Rectal smooth muscle tissue (tissue), 1 donor: ENCODE data around the gene ANKRD11.
"Not testable (repeated sequence)": the region's sequence is repeated elsewhere in the genome, so short reads cannot be mapped to it uniquely, and the experiment has no call there.

ENCODE experiments used
- H3K27ac ChIP-seq: one replicate; pipeline ENCODE4 v1.7.0; 2013; ENCODE audit warnings: low read depth, low read length, inconsistent platforms
- H3K27me3 ChIP-seq: one replicate; pipeline ENCODE4 v1.7.0; 2013; ENCODE audit warnings: low read length; ENCODE audit not compliant: control insufficient read depth, insufficient read depth
- H3K36me3 ChIP-seq: one replicate; pipeline ENCODE4 v1.7.0; 2013; ENCODE audit warnings: low read length; ENCODE audit not compliant: control insufficient read depth, insufficient read depth
- H3K4me1 ChIP-seq: one replicate; pipeline ENCODE4 v1.7.0; 2013; ENCODE audit warnings: low read length; ENCODE audit not compliant: control insufficient read depth, insufficient read depth
- H3K4me3 ChIP-seq: one replicate; pipeline ENCODE4 v1.7.0; 2013; ENCODE audit warnings: low read length
- H3K9ac ChIP-seq: one replicate; pipeline ENCODE4 v1.7.0; 2013; ENCODE audit warnings: low read length

Gene ANKRD11

DNA sequence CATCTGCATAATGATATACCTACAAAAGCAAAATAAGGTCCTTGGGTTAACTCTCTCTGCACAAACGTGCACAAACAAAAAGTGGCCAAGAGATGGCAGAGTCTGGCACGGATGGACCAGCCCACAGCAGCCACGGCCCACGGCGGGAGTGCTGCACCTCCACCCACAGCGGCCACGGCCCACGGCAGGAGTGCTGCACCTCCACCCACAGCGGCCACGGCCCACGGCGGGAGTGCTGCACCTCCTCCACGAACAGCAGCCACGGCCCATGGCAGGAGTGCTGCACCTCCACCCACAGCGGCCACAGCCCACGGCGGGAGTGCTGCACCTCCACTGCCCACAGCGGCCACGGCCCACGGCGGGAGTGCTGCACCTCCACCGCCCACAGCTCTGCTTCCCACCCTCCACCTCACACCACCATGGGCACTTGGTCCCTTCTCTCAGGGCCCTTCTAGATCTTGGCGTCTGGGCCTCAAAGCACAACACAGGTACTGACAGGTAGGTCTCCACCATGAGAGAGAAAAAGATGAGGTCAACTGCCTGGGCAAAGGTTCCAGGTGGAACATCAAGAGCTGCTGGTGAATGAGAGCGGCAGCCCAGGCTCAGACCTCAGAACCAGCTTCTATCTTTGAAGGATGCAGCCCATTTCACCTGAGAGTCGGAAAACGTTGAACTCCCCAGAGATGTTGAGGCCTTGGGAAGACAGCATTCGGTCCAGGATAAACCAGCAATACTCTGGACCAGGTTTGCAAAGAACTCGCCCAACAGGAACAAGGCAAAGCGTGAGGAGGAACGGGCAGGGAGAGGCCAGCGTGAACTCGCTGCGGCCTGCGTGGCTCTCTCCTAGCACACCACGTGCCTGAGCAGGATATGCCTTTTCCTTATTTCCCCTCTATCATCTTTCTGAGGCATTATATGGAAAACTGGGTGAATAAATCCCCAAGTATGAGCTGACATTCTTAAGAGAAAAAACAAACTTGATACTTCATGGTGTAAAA, 148.4 kb downstream of the ANKRD11 start:
- Histone ChIP-seq H3K4me1 (peaks cover 5% of the 10 kb centered on the region), H3K27ac (no peak overlapping the region), H3K9ac (no peak overlapping the region), H3K27me3 (no peaks in the 10 kb centered on the region), H3K36me3 (no peaks in the 10 kb centered on the region), H3K4me3 (no peak overlapping the region)

GRCh38 chr16:89341279-89341678, 149.1 kb downstream of the ANKRD11 start:
- peaks cover 5% of the 10 kb centered on the region for H3K4me1 ChIP-seq
- H3K4me3 ChIP-seq, result no peak overlapping the region
- no peak overlapping the region for H3K27ac ChIP-seq
- H3K9ac ChIP-seq, result no peak overlapping the region
- no peaks in the 10 kb centered on the region for H3K27me3 ChIP-seq
- no peaks in the 10 kb centered on the region for H3K36me3 ChIP-seq

DNA sequence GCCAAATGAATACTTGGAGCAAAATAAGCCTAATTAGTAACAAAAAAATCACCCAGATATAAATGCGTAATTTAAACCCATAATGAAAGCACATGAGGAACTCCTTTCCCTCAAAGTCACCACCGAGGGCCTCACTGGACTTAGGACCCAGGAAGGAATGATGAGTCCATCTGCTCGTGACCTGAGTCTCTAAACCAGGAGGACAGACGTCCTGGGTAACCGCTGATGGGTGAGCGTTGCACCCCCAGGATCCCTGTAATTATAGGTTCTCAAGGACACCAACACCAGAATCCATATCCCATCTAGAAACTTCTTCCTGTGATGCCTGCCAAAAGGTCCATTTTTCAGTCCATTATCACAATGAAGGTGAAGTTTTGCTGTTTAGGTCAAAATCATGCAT, 151.5 kb downstream of the ANKRD11 start:
- H3K27ac ChIP-seq, result no peak overlapping the region
- H3K36me3 ChIP-seq, result no peaks in the 10 kb centered on the region
- peaks cover 11% of the 10 kb centered on the region for H3K4me1 ChIP-seq
- no peaks in the 10 kb centered on the region for H3K27me3 ChIP-seq
- no peak overlapping the region for H3K4me3 ChIP-seq
- no peak overlapping the region for H3K9ac ChIP-seq

DNA sequence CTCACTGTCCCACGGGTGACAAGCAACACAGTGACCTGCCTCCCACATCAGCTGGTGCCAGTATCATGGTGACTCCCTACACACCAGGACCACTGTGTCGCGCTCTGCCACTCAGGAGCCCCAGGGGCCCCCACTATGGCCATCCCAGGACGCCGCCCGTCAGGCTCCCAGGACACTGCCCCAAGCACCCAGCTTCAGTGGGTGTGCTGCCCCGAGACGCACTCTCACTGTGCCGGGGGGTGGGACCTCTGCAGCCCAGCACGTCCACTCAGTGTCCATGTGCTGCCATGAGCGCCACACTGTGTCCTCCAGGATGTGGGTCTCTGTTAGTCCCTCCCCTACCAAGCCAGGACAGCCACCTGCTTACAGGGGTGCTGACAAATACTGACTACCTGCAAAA, 152.4 kb downstream of the ANKRD11 start:
- H3K9ac ChIP-seq, result no peak overlapping the region
- H3K36me3 ChIP-seq, result no peaks in the 10 kb centered on the region
- peaks cover 14% of the 10 kb centered on the region for H3K4me1 ChIP-seq
- no peak overlapping the region for H3K4me3 ChIP-seq
- H3K27ac ChIP-seq, result no peak overlapping the region
- H3K27me3 ChIP-seq, result no peaks in the 10 kb centered on the region

DNA sequence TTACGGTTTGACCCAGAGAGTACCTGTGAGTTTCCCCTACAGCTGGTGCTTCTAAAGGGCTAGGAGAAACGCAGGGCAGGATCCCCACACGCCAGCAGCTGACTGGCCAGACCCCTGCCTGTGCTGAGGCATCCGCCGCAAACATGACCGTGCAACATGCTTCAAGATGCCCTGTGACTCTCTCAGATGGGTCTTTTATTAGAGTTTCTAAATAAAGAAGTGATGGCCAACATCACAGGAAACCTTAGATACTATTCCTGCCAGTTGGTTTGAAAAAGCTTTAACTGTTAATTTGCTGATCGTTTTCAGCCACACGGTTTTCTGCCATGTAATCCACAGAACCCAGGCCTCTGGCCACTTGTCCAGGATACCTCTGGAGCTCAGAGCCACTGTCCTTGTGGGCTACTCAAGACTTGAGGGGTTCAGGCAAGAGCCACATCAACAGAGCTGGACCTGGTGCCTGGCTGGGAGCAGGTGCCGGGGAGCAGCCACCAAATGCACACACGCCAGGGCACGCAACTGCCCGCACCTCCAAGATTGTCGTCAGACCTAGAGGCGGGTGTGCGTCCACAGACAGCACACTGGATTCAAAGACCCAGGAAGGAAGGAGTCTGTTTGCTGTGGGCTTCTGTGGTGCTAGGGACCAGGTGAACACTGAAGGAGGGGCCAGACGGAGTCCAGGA, 154.4 kb downstream of the ANKRD11 start:
- peaks cover 14% of the 10 kb centered on the region for H3K4me1 ChIP-seq
- no peaks in the 10 kb centered on the region for H3K36me3 ChIP-seq
- H3K4me3 ChIP-seq, result no peak overlapping the region
- H3K27me3 ChIP-seq, result no peaks in the 10 kb centered on the region
- no peak overlapping the region for H3K27ac ChIP-seq
- H3K9ac ChIP-seq, result no peak overlapping the region

- Histone ChIP-seq H3K4me1 (peaks cover 15% of the 10 kb centered on the region), H3K9ac (no peak overlapping the region), H3K36me3 (no peaks in the 10 kb centered on the region), H3K27me3 (no peaks in the 10 kb centered on the region), H3K4me3 (no peak overlapping the region), H3K27ac (no peak overlapping the region)
Observed at GRCh38 chr16:89334988-89335802, 155.2 kb downstream of the ANKRD11 start.

DNA sequence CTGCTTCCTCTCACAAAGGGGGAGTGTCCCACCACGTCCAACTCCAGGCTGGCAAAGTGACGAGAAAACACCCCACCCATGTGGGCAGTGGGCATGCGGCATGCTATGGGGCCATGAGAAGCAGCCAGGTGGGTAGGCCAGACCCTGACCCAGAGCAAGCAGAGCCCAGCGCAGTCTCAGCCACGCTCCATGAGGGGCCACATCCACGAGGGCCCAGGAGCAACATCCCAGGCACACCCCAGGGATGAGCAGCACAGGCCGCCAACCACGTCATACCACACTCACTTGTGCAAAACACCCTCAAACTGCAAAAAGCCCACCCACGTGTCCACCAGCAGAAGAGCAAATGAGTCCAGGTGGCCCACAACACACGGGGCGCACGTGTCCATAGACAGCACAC, 155.9 kb downstream of the ANKRD11 start:
- peak overlapping the region; percentile 48 for H3K27ac ChIP-seq
- H3K4me3 ChIP-seq, result no peak overlapping the region
- no peak overlapping the region for H3K9ac ChIP-seq
- H3K4me1 ChIP-seq, result peaks cover 17% of the 10 kb centered on the region
- no peaks in the 10 kb centered on the region for H3K27me3 ChIP-seq
- H3K36me3 ChIP-seq, result no peaks in the 10 kb centered on the region

DNA sequence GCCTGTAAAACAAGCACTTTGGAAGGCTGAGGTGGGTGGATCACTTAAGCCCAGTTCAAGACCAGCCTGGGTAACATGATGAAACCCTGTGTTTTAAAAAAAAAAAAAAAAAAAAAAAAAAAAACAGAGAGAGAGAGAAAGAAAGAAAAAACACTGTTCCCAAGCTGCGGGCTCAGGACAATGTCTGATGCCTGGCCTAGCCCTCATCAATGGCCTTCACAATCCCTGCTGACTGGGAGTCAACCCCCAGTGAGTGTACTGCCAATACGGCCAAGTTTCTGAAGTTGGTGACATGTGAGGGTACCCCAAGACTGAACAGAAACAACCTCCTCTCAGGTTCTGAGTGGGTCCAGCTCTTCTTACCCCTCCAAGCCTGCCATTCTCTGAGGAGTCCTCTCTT, 156.3 kb downstream of the ANKRD11 start:
- Histone ChIP-seq H3K27ac (peak overlapping the region; percentile 48), H3K4me1 (peaks cover 17% of the 10 kb centered on the region), H3K4me3 (no peak overlapping the region), H3K36me3 (no peaks in the 10 kb centered on the region), H3K9ac (no peak overlapping the region), H3K27me3 (no peaks in the 10 kb centered on the region)

DNA sequence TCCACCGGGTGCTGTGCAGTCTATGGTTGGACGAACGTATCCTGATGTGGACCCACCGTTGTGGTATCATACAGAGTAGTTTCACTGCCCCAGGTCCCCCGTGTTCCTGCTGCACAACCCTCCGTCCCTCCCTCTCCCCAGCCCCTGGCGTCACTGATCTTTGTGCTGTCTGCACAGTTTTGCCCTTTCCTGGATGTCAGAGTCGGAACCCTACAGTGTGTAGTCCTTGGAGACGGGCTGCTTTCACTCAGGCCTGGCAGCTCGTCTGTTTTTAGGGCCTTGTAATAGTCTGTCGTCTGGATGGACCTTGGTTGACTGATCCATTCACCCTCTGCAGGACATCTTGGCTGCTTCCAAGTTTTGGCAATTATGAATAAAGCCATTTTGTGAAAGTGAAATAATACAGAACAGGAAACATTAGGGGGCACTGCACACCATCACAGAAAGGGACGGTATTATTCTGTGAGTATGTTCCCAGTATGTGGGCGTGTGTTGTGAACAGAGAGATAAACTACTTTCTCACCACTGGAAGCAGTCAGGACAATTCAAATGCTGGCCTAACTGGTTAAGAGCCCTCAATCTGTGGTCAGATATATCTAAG, 156.9 kb downstream of the ANKRD11 start:
- peaks cover 17% of the 10 kb centered on the region for H3K4me1 ChIP-seq
- not testable (repeated sequence) for H3K27me3 ChIP-seq, H3K36me3 ChIP-seq, H3K9ac ChIP-seq, H3K4me3 ChIP-seq, H3K27ac ChIP-seq

DNA sequence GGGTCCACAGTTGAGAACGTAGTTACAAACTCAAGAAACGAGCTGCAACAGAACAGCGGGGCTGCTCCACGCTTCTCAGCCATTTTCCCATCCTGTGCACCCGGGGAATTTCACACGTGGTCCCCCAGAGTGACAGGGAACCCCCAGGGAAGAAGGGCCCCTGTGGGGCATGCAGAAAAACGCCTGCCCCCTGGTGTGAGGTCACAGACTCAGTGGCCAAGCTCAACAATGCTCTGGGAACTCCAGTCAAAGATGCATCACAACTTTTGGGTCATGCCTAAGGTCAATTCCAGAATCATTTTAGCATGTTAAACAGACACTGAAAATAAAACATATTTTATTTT, 157.5 kb downstream of the ANKRD11 start:
- H3K27ac ChIP-seq, result no peak overlapping the region
- no peaks in the 10 kb centered on the region for H3K27me3 ChIP-seq
- no peak overlapping the region for H3K9ac ChIP-seq
- H3K4me1 ChIP-seq, result peaks cover 17% of the 10 kb centered on the region
- H3K4me3 ChIP-seq, result no peak overlapping the region
- no peaks in the 10 kb centered on the region for H3K36me3 ChIP-seq

- no peak overlapping the region for H3K9ac ChIP-seq
- no peak overlapping the region for H3K27ac ChIP-seq
- H3K27me3 ChIP-seq, result no peaks in the 10 kb centered on the region
- no peaks in the 10 kb centered on the region for H3K36me3 ChIP-seq
- H3K4me1 ChIP-seq, result peaks cover 17% of the 10 kb centered on the region
- no peak overlapping the region for H3K4me3 ChIP-seq
Observed at GRCh38 chr16:89332243-89332901, 158.0 kb downstream of the ANKRD11 start.
